Suprapubic skin (tissue), 4 donors: ENCODE measurements around the gene ADAP1. TPM values are rescaled to one million over a fixed set of nuclear protein-coding genes. Genes with fewer than 3 reads are reported as not detected.

Experiments used
- DNase-seq, 2 donors: peaks; one replicate each; pipeline ENCODE4 v3.0.0-alpha.2; 2019; ENCODE audit warnings: low spot score in 2 of 2
- H3K27ac ChIP-seq: fragments of 200-600 bp; sonication (generic); one replicate; pipeline ENCODE4 v1.5.1; 2019
- H3K27me3 ChIP-seq: fragments of 200-600 bp; sonication (generic); one replicate; pipeline ENCODE4 v1.5.1; 2019
- H3K36me3 ChIP-seq: fragments of 200-600 bp; sonication (generic); one replicate; pipeline ENCODE4 v1.5.1; 2019
- H3K4me1 ChIP-seq: fragments of 200-600 bp; sonication (generic); one replicate; pipeline ENCODE4 v1.5.1; 2019
- H3K4me3 ChIP-seq: fragments of 200-600 bp; sonication (generic); one replicate; pipeline ENCODE4 v1.5.1; 2019; ENCODE audit warnings: mild to moderate bottlenecking
- H3K9me3 ChIP-seq: fragments of 200-600 bp; sonication (generic); one replicate; pipeline ENCODE4 v1.5.1; 2019
- CTCF ChIP-seq, 2 donors: fragments of 200-600 bp in 1 of 2; fragments of 450-650 bp in 1 of 2; sonication (generic) in 1 of 2; IDR thresholded peaks; one replicate each; pipeline ENCODE4 v1.5.1; 2016 to 2019; ENCODE audit warnings: antibody characterized with exemption in 2 of 2, mild to moderate bottlenecking in 1 of 2, moderate library complexity in 1 of 2
- EP300 ChIP-seq: sonication (generic); formaldehyde crosslinking; IDR thresholded peaks from one replicate; pipeline ENCODE4 v1.6.1; 2017; ENCODE audit warnings: antibody characterized with exemption
- POLR2A ChIP-seq, 2 donors: fragments of 450-650 bp; IDR thresholded peaks; one replicate each; pipeline ENCODE4 v1.6.1; 2017; ENCODE audit warnings: antibody characterized with exemption in 2 of 2, mild to moderate bottlenecking in 2 of 2, moderate library complexity in 2 of 2
- POLR2AphosphoS5 ChIP-seq, 3 donors: sonication (generic); formaldehyde crosslinking; IDR thresholded peaks; one replicate each; pipeline ENCODE4 v1.6.1; 2017; ENCODE audit warnings: antibody characterized with exemption in 3 of 3
- WGBS: methylation state at CpG from one replicate; pipeline ENCODE4 v1.1.5; 2018; 5-methylcytosine and 5-hydroxymethylcytosine counted together
- total RNA-seq, 4 donors: library from RNA; depleted of rRNA; stranded (reverse); fragments of >200 nt; gene quantifications; one replicate each; pipeline ENCODE4 v1.1.0, GENCODE V29; 2016

The ADAP1 gene
- total RNA-seq, 4 donors from 2014 or later = 4.1 to 9.1 (median 6.3) TPM

- Histone ChIP-seq H3K27me3 (no peaks in the 10 kb centered on the region), H3K4me3 (no peak overlapping the region), H3K9me3 (no peaks in the 10 kb centered on the region), H3K27ac (no peak overlapping the region), H3K4me1 (peaks cover 70% of the 10 kb centered on the region), H3K36me3 (peaks cover 2% of the 10 kb centered on the region)
- no peak for DNase-seq
- TF ChIP-seq CTCF (IDR thresholded peaks at IDR 0.05) = no peak
- no peak for TF ChIP-seq POLR2A (IDR thresholded peaks at IDR 0.05)
- no peak for TF ChIP-seq POLR2AphosphoS5 (IDR thresholded peaks at IDR 0.05)
- TF ChIP-seq EP300 = no peak
- 80% methylated on average over 6 of the region's 15 CpGs for WGBS
Measured at GRCh38 chr7:880450-880849, 74.0 kb downstream of the ADAP1 start.

GRCh38 chr7:879706-880105 is 74.8 kb downstream of the ADAP1 start:
- TF ChIP-seq EP300 = no peak
- no peak for TF ChIP-seq POLR2A (IDR thresholded peaks at IDR 0.05)
- no peak for TF ChIP-seq POLR2AphosphoS5 (IDR thresholded peaks at IDR 0.05)
- TF ChIP-seq CTCF (IDR thresholded peaks at IDR 0.05) = no peak
- no peak overlapping the region for H3K27ac ChIP-seq
- WGBS = 82% methylated on average over 14 of the region's 14 CpGs

GRCh38 chr7:879093-879492 is 75.4 kb downstream of the ADAP1 start:
- 88% methylated on average over 15 of the region's 15 CpGs for WGBS
- Histone ChIP-seq H3K4me1 (peaks cover 70% of the 10 kb centered on the region), H3K9me3 (no peaks in the 10 kb centered on the region), H3K27me3 (no peaks in the 10 kb centered on the region), H3K27ac (no peak overlapping the region), H3K4me3 (no peak overlapping the region), H3K36me3 (peaks cover 2% of the 10 kb centered on the region)
- TF ChIP-seq POLR2A (IDR thresholded peaks at IDR 0.05) (no peak), CTCF (IDR thresholded peaks at IDR 0.05) (no peak), EP300 (no peak), POLR2AphosphoS5 (IDR thresholded peaks at IDR 0.05) (no peak)
- no peak for DNase-seq

More at GRCh38 chr7:879706-880105, 74.8 kb downstream of the ADAP1 start:
- Histone ChIP-seq H3K4me1 (peaks cover 70% of the 10 kb centered on the region), H3K9me3 (no peaks in the 10 kb centered on the region), H3K36me3 (peaks cover 2% of the 10 kb centered on the region), H3K4me3 (no peak overlapping the region), H3K27me3 (no peaks in the 10 kb centered on the region)
- no peak for DNase-seq

- Histone ChIP-seq H3K27ac (peak overlapping the region; percentile 88), H3K9me3 (no peaks in the 10 kb centered on the region), H3K27me3 (no peaks in the 10 kb centered on the region), H3K4me1 (peaks cover 66% of the 10 kb centered on the region), H3K4me3 (peak overlapping the region; percentile 87), H3K36me3 (peaks cover 6% of the 10 kb centered on the region)
- 5% methylated on average over 29 of the region's 47 CpGs for WGBS
- no peak for TF ChIP-seq POLR2A (IDR thresholded peaks at IDR 0.05)
- peak in 1 of 2 donors; percentile 77 for DNase-seq
Measured at GRCh38 chr7:877312-878232, 76.9 kb downstream of the ADAP1 start.

- TF ChIP-seq POLR2A (IDR thresholded peaks at IDR 0.05) = no peak
- no peak for TF ChIP-seq CTCF (IDR thresholded peaks at IDR 0.05)
- no peak for TF ChIP-seq POLR2AphosphoS5 (IDR thresholded peaks at IDR 0.05)
- no peak for TF ChIP-seq EP300
- 1% methylated on average over 26 of the region's 26 CpGs for WGBS
- Histone ChIP-seq H3K4me1 (peaks cover 60% of the 10 kb centered on the region), H3K36me3 (peaks cover 13% of the 10 kb centered on the region), H3K27me3 (no peaks in the 10 kb centered on the region), H3K4me3 (peak overlapping the region; percentile 87), H3K27ac (peak overlapping the region; percentile 88), H3K9me3 (no peaks in the 10 kb centered on the region)
- DNase-seq = peak in 1 of 2 donors; percentile 83
Measured at GRCh38 chr7:876972-877311, 77.5 kb downstream of the ADAP1 start.
